HG03439 (cell line): ENCODE results near the gene PCBP3.

Source experiments
- ATAC-seq: cut with Tn5 transposase; IDR thresholded peaks from one replicate; pipeline ENCODE4 v1.9.1; 2021; ENCODE audit warnings: mild to moderate bottlenecking, moderate library complexity; ENCODE audit not compliant: unreplicated experiment

The PCBP3 gene

DNA sequence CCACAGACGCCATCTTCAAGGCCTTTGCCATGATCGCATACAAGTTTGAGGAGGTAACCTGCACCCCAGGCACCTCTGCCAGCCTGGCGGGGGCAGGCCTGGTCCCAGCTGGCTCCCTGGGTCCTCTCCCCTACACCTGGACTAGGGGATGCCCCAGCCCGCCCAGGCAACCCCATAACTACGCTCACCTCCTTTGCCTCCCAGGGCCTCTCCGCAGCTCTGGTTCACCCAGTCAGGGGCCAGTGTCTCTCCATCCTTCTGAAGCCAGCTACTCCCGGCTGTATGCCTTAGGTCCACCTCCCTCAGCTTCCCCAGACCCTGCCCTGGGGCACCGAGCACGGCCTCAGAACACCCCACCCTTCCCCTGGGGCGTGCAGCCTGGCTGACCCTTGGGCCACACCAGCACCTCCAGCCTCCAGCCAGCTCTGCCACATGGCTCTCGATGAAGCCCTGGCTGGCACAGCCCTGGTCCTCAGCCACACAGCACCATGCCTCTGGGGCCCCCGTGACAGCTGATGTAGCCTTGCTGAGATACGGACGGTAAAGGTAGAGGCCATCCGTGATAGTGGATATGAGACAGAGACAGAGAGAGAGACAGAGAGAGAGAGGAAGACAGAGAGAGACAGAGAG is 257.7 kb downstream of the PCBP3 start:
- no peak for ATAC-seq

DNA sequence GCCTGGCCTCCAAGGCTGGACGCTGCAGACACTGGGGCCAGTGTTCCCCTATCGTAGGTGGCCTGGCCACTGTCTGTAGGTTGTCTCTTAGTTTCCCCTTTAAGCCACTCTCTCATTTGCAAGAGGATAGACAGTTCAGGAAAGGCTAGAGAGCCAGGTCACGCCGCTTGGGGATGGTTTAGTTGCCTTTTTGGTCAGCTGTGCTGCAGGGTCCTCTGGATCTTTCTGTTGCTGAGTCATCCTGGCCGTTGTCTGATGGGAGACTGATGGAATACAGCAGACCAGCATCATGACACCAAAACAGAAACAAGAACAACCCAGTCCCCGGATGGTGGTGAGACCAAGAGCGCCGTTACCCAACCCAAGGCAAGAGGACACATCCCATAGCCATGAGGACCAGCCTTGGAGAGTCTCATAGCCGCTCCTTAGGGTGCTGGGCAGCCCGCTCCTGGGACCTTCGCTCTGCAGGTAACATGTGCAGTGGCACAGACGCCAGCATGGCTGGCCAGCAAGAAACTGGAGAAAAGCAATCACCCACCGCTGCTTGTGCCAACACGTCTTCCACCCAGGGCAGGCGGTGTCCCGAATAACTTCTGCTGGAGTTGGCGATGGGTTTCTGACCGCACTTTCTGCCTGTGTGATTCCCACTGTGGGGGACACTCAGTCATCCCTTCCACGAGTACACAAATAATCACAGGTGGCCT is 258.9 kb downstream of the PCBP3 start:
- ATAC-seq, result no peak

DNA sequence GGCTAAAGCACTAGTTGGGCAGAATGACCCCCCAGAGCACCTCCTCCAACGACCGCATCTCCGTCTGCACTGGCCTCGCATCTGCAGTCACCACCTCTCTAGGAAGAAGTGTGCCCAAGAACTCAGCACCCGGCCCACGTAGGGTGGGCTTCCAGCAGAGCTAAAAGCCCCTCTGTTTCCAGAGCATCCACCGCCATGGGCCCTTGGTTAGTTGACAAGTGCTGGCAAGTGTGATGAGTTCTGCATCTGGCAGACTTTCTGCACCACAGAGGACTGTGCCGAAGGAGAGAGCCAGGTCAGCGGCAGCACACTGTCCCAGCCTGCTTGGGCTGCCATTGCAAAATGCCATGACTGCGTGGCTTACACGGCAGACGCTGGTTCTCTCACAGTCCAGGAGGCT is 261.7 kb downstream of the PCBP3 start:
- no peak for ATAC-seq

DNA sequence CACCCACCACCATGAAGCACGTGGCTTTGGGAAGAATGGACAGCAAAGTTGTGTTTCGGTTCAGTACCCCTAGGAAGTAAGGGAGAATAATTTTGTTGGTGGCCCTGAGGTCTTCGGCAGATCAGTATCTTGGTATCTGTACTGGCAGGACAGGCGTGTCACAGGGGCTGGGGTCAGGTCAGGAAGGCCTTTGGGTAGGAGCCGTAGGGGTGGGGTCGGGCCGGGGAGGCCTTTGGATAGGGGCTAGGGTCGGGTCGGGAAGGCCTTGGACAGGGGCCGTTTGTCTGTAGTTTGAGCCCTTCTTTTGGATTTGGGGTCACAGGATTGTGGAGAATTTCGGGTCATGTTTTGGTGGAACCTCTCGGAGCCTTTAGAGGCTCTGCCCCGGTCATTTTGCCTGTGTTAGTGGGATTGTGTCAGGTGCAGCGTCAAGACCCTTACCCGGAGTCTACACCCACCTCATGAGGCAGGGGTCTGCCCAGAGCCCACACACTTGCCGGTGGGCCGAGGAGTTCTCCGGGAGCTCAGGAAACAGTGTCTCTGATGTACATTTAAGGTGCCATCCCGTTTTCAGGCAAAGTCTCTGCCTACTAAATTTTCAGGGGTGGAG is 262.8 kb downstream of the PCBP3 start:
- ATAC-seq, result no peak

DNA sequence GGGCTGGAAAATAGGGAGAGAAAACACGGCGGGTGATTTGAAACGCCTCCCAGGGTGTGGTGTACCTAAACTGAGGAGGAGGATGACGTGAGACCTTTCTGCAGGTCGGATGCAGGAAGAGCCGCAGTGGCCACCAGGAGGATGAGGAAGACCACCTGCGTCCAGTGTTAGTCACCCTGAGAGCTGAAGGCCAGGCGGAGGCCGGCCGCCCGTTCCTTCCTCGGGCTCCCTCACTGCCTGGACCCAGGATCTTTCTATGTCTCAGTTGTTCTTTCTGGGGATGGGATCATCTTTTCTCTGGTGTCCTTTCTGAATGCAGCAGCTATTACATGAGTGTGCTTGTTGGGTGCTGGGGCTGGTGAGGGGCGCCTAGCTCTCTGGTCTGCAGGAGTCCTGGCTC is 263.3 kb downstream of the PCBP3 start:
- no peak for ATAC-seq

DNA sequence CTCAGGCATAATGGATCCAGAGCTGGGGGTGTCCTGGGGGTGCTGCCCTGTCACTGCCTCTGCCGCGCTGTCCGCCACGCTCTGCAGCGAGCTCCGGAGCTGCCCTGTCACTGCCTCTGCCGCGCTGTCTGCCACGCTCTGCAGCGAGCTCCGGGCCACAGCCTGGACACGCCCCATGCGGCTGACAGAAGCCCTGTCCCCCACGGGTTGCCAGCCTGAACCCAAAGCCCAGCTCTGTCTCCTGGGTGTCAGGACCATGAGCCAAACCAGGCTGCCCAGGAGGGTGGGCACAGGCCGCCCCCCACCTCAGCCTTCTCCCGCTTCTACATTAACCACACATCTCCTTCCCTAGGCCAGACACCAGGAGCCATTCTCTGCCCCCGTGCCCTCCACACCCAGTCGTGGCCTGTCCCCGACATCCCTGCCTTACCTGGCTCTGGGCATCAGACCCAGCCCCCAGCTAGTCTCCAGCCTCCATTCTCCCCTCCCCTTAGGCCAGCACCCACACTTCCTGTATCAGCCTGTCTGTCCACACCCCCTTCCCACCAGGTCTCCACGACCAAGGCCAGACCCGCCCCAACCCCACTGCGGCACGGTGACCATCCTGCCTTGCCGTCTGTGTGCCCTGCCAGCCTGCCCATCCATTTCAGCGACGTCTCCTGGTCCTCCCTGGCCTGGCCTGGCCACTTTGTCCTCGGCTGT is 265.2 kb downstream of the PCBP3 start:
- ATAC-seq, result no peak

DNA sequence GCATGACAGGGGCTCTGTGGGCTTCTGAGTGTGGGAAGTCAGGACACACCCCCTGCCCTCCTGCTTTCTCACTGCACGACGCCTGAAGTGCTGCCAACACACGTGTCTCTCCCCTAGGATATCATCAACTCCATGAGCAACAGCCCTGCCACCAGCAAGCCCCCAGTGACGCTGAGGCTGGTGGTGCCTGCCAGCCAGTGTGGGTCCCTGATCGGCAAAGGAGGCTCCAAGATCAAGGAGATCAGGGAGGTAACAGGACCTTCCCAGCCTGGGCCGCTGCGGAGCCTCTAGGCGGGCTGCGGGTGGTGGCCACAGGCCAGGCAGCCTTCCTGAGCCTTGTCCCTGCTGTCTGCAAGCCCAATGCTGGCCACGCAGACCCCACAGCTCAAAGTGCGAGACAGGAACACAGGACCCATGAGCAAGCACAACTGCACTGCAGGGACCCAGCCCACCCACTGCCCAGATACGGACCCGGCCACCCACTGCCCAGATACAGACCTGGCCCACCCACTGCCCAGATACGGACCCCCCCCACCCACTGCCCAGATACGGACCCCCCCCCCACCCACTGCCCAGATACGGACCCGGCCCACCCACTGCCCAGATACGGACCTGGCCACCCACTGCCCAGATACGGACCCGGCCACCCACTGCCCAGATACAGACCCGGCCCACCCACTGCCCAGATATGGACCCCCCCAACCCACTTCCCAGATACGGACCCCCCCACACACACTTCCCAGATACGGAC is 265.9 kb downstream of the PCBP3 start:
- no peak for ATAC-seq

DNA sequence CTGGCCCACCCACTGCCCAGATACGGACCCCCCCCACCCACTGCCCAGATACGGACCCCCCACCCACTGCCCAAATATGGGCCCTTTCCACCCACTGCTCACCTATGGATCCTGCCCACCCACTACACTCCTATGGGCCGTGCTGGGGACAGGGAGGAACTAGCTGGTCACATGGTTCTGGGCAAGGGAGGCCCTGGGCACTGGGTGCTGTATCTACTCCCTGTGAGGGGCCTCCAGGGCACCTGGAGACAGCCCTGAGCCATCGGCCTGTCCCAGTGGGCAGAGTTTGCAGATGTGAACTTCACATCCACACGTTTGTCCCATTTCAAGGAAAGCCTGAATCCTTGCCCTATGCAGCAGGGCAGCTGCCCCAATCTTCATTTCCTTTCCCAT is 266.6 kb downstream of the PCBP3 start:
- ATAC-seq, result no peak

DNA sequence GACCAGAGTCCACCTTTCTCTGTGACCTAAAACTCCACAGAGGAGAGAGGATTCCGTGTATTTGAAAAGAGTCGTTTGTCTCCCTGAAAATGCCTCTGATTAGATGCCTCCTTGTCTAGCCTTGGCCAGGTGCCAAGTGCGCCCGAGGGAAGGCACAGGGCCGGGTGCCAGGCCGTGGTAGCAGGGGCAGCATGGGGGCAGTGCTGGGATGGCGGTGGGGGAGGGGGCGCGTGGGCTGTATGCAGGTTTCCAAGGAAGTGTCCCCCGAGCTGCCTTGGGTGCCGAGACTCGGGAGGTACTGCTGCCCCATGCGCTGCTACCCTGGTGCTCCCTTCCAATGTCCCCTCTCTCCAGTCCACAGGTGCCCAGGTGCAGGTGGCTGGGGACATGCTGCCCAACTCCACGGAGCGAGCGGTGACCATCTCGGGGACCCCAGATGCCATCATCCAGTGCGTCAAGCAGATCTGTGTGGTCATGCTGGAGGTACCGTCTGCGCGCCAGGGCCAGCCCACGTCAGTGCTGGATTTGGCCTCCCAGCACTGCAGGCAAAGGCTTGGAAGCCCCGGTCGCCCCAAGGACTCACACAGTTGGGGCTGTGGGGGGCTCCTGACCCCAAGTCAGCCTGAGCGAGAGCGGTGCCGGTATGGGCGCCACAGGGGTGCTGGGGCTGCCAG is 267.2 kb downstream of the PCBP3 start:
- no peak for ATAC-seq

DNA sequence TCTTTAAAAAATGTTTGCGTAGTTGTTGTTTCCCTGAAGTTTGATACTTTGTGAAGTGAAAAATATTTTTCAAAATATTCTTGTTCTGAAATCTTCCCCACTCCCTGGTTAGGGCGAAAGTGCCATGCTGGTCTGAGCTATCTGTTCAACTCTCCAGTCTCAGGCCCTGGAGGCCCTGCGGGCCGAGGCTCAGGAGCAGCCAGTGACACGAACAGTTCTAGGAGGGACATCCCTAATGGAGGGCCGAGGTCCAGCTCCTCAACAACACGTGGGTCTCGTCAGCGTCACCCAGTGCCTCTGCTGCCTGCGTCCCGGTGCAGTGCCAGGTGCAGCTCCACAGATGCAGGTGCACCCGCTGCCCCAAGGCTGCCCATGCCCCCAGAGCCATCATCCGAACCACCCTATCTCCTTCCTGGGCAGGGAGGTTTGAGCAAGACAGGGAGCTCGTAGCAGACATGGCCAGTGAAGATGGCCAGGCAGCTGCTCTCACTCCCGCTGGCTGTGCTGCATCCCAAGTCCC is 268.3 kb downstream of the PCBP3 start:
- no peak for ATAC-seq

DNA sequence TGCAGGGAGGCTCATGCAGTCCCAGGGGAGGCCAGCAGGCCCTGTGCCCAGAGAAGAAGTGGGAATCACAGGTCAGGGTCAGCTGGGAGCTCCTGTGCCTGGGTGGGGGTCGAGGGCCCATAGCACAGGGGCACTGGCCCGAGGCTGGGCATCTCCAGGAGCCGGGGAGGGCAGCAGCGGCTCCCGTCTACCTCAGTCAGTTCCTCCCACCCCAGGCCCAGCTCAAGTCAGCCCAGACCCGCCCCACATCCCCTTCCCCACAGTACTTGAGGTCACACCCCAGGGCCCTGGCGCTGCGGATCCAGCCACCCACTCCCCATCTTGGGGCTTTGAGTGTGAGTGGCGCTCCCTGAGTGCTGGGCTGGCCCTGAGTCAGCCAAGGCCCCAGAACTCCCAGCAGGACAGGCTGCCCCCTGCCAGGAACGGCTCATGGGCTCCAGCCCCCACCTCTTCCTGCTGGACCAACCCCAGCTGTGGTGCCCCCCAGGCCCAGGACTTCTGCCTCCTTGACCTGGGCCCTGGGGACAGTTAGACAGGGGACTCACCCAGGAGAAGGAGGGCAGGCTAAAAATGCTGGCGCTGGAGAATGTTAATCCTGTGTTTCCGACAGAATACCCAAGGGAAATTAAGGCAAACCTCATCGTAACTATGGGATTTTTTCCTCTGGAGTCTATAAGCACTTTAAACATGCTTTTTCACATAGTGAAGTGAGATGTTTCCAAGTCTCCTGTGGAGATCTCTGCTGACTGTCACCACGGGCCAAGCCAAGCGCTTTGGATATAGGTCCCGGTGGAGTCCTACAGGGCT is 269.3 kb downstream of the PCBP3 start:
- no peak for ATAC-seq

DNA sequence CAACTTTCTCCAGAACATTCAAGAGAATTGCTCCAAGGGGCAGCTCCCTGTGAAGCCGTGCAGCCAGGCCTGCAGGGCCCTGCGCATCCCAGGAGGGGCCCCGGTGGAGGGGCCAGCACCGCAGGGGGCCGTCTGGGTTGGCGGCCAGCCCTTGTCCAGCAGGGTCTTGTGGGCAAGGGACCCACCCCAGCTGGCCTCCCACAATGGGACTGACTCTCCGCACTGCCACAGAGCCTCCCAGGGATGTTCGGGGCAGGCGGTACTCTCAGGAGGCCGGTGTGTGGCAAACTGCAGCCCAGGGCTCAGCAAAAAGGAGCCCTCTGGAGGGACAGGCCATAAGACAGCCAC is 269.9 kb downstream of the PCBP3 start:
- no peak for ATAC-seq

DNA sequence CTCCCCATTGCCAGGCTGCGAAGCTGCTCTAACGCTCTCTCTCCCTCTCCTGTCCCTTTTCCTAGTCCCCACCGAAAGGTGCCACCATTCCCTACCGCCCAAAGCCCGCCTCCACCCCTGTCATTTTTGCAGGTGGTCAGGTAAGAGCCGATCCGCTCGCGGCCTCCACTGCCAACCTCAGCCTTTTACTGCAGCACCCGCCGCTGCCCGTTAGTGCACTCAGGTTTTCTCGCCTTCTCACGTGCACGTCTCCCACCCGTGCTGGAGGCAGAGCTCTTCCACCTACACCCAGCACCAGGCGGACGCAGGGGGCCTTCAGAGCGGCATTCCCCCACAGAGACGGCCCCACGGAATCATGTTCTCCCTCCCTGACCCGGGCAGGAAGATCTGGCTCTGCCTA is 270.4 kb downstream of the PCBP3 start:
- ATAC-seq, result no peak

DNA sequence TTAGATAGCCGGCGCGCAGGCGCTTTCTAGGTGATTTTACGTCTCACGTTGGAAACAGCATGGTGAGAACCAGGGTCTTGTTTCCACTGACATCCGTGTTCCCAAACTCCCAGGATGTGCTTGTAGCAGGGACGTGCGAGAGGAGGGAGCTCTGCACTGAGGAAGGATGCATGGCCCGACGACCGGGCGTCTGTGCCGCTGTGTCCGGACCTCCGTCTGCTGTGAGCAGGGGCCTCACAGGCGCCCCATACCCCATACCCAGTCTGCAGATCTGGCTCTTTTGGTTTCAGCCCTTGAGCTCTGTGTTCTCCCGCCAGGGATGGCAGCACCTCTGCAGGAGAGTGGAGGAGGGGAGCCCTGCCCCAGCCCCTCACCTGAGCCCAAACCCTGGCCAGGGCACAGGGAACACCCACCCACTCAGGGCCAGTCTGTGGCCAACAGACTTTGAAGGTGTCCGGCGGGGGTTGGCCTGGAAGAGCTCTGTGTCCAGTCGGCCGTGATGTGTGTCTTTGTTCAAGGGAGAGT is 270.9 kb downstream of the PCBP3 start:
- ATAC-seq, result no peak

DNA sequence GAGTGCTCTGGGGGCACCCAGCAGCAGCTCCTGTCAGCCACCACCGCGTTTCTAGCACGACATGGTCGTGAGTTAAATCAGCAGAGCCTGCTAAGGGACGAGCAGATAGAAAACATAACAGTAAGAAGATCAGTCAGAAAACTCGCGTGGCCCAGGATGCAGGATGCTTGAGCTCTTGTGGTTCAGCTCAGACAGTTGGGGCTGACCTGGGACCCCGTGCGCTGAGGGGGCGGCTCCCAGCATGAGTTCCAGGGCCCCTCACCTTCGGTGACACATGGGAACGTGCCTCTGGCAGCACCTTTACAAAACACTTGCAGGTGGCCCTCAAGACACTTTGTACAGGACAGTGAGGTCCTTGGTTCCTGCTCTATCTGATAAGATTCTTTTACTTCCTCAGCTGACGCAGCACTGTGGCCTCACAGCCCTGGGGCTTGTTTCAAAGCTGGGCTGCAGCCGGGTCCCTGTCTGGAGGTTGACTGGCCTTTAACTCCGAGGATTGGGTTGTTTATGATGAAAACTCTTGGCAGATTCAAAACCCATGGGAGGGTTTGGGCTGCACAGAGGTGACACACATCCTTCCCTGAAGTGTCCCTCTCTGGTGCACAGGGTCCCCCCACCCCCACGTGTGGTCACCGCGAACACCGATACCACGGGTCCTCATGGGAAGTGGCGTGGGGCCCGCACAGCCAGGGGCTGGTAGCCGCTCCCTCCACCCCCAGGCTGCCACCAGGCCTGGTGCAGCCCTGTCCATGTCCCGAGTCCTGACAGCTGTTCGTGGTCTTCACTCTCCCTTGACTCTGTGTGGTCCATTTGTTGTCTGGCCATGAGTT is 272.7 kb downstream of the PCBP3 start:
- ATAC-seq, result no peak

DNA sequence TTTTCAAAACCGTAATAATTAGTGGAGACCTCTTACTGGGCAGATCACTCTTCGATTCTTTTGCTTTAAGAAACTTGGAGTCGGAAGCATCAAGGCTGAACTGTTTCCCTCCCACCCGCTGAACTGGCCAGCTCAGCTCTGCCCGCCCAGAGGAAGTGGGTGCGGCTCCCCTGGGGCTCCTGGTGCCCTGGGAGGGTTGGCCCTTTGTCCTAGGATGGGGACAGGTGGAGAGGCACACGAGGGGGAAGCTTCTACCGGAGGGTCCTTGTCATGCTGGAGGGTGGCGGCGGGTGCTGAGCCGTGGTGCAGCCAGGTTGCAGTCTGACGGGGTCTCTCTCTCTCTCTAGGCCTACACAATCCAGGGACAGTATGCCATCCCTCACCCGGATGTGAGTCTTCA is 273.7 kb downstream of the PCBP3 start:
- ATAC-seq, result no peak

DNA sequence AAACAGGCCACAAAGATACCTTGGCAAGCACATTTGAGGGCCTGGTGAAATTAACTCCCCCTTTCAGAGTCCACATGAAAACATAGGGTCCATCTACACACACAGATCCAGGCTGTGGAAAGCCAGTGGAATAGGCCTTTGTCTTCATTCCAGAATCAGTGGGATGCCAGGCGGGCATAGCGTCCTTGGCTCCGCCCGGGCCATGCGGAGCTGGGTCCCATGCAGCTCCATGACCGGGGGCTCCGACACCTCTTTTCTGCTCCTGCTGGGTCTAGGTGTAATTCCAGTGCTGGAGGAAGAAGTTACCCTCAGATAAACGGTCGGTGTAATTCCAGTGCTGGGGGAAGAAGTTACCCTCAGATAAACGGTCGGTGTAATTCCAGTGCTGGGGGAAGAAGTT is 274.5 kb downstream of the PCBP3 start:
- no peak for ATAC-seq

DNA sequence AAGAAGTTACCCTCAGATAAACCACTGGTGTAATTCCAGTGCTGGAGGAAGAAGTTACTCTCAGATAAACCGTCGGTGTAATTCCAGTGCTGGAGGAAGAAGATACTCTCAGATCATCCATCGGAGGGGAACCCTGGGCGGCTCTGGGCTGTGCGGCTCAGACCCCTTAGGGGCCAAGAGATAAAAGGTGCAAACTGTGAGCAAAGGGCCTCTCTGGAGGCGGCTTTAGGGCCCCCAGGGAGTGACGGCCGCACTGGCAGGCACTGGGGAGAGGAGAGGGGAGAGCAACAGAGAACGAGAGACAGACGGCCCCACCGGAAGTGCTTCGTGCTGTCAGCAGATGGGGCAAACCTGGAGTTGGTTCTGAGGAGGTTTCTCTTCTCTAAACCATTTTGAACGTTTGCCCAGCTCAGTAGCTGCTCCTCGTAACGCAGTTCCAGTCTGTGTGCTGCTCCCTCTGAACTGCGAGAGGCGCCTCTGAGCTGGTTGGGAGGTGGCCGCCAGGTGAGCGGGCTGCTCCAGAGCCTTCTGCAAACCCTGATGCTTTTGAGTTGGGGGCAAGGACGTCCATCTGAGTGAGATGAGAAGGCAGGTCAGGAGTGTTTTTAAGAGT is 275.4 kb downstream of the PCBP3 start:
- ATAC-seq, result no peak
